GM11168 (cell line): ENCODE results near the gene RSU1.

Source experiments
- in situ Hi-C: fragments of 300-500 bp; cut with MboI; formaldehyde crosslinking; loops from one replicate; pipeline ENCODE4 v1.12.0; 2022; ENCODE audit warnings: low sequenced_read_pairs; ENCODE audit not compliant: unreplicated experiment

Gene RSU1

GRCh38 chr10:16566202-16566805 is 250.9 kb downstream of the RSU1 start:
- in situ Hi-C loops = no loop called here

- in situ Hi-C loops = no loop called here
Observed at GRCh38 chr10:16565604-16566003, 251.6 kb downstream of the RSU1 start.

- in situ Hi-C loops = no loop called here
Observed at GRCh38 chr10:16562891-16563290, 254.3 kb downstream of the RSU1 start.

- in situ Hi-C loops = no loop called here
Observed at GRCh38 chr10:16559236-16559773, 257.9 kb downstream of the RSU1 start.

- in situ Hi-C loops = loop anchor here (25.0 kb wide), 1 partner anchor 661 kb away; no protein-coding TSS in a partner anchor
Observed at GRCh38 chr10:16547973-16548372, 269.3 kb downstream of the RSU1 start.

GRCh38 chr10:16545116-16545736 is 272.0 kb downstream of the RSU1 start:
- in situ Hi-C loops = loop anchor here (25.0 kb wide), 1 partner anchor 658 kb away; no protein-coding TSS in a partner anchor

GRCh38 chr10:16544591-16544990 is 272.6 kb downstream of the RSU1 start:
- in situ Hi-C loops = loop anchor here (25.0 kb wide), 1 partner anchor 657 kb away; no protein-coding TSS in a partner anchor

GRCh38 chr10:16544099-16544498 is 273.1 kb downstream of the RSU1 start:
- in situ Hi-C loops = loop anchor here (25.0 kb wide), 1 partner anchor 657 kb away; no protein-coding TSS in a partner anchor
